Measurements from ENCODE around the gene TUBA1B. TPM values are rescaled to one million over a fixed set of nuclear protein-coding genes. Genes with fewer than 3 reads are reported as not detected.

The TUBA1B gene
- total and polyA plus RNA-seq, 2 of the 13 experiments (the other 11 are each of a cell fraction or from before 2014, with no cell fraction given) = 1,275 to 1,353 TPM

DNA sequence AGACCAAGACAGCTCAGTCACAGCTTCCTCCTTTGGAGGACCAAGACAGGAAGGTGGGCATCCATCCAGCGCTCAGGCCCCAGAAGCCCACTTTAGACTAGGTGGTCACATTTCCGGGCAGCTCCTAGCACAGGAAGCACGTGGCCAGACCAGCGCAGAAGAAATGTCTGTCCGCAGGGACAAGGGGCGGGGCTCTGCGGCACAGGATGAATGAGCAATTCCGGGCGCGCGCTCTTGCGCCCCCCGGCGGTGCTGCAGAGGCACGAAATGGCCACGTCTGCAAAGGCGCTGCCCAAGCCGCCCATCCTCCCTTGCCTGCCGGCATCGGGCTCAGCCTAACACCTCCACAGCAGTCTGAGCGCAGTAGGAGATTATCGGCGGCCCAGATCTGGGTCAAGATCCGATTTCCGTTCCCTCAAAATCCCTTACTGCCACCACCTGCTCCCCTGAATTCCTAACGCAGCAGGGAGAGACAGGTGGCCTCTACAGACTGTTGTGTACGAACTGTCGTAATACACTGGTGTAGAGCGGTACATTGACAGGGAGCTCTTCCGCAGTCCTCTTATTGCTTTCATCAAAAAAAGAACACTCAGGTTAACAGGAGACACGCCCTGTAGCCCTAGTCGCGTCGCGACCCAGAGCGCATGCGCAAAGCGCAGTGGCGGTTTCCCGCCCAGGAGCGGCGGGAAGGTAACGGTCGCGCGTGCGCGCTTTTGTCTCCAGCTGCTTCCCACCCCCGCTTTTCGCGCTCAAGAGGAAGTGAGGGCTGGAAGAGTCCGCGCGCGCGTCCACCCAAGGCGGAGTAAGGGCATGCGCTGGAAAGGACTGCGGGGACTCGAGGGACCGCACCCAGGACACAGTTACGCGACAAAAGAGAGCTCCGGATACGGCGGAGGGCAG lies 794 bp downstream of the TUBA1B start (continued):
- TF ChIP-seq CBX1 (IDR thresholded peaks at IDR 0.05; ENCODE audit: low read depth) (no peak), MED8 (CRISPR knock-in tag; IDR thresholded peaks at IDR 0.05; ENCODE audit: insufficient replicate concordance) (peak; percentile 3), REXO4 (CRISPR knock-in tag; IDR thresholded peaks at IDR 0.05; ENCODE audit: borderline replicate concordance) (no peak), HOXA5 (CRISPR knock-in tag; IDR thresholded peaks at IDR 0.05) (no peak; the same call in 1 of the 2 replicates), CHCHD3 (CRISPR knock-in tag; IDR thresholded peaks at IDR 0.05) (peak; percentile 97), ZNF616 (CRISPR knock-in tag; IDR thresholded peaks at IDR 0.05; ENCODE audit: low read depth) (0 out of 2 replicates have a peak, but pooled peaks have one; percentile 54), KDM4B (CRISPR knock-in tag; IDR thresholded peaks at IDR 0.05) (no peak), RBFOX2 (IDR thresholded peaks at IDR 0.05; ENCODE audit: low read depth, low read length) (peak; percentile 93), ZNF563 (CRISPR knock-in tag; IDR thresholded peaks at IDR 0.05) (peak; percentile 77), KLF6 (CRISPR knock-in tag; IDR thresholded peaks at IDR 0.05) (peak; percentile 90), TRIM24 (CRISPR knock-in tag; IDR thresholded peaks at IDR 0.05) (no peak), ZNF44 (CRISPR knock-in tag; IDR thresholded peaks at IDR 0.05) (no peak; the same call in 1 of the 2 replicates), ZNF607 (CRISPR knock-in tag; IDR thresholded peaks at IDR 0.05; ENCODE audit: borderline replicate concordance) (peak; percentile 69), AGO2 (optimal IDR thresholded peaks at IDR 0.05; ENCODE audit: low read depth, low read length) (peak; percentile 99), ZMYM2 (CRISPR knock-in tag; IDR thresholded peaks at IDR 0.05) (peak; percentile 28; the same call in 1 of the 2 replicates), ZEB1 (IDR thresholded peaks at IDR 0.05; ENCODE audit: insufficient replicate concordance, low read depth) (peak; percentile 4), NCOA1 (CRISPR knock-in tag; IDR thresholded peaks at IDR 0.05) (peak; percentile 71; the same call in 1 of the 2 replicates), NFYB (CRISPR knock-in tag; IDR thresholded peaks at IDR 0.05) (no peak)
- TF ChIP-seq, protein P1, sequence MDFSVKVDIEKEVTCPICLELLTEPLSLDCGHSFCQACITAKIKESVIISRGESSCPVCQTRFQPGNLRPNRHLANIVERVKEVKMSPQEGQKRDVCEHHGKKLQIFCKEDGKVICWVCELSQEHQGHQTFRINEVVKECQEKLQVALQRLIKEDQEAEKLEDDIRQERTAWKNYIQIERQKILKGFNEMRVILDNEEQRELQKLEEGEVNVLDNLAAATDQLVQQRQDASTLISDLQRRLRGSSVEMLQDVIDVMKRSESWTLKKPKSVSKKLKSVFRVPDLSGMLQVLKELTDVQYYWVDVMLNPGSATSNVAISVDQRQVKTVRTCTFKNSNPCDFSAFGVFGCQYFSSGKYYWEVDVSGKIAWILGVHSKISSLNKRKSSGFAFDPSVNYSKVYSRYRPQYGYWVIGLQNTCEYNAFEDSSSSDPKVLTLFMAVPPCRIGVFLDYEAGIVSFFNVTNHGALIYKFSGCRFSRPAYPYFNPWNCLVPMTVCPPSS (IDR thresholded peaks at IDR 0.05) = no peak
- TF ChIP-seq, protein P2, sequence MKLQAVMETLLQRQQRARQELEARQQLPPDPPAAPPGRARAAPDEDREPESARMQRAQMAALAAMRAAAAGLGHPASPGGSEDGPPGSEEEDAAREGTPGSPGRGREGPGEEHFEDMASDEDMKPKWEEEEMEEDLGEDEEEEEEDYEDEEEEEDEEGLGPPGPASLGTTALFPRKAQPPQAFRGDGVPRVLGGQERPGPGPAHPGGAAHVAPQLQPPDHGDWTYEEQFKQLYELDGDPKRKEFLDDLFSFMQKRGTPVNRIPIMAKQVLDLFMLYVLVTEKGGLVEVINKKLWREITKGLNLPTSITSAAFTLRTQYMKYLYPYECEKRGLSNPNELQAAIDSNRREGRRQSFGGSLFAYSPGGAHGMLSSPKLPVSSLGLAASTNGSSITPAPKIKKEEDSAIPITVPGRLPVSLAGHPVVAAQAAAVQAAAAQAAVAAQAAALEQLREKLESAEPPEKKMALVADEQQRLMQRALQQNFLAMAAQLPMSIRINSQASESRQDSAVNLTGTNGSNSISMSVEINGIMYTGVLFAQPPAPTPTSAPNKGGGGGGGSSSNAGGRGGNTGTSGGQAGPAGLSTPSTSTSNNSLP (IDR thresholded peaks at IDR 0.05; ENCODE audit: low read depth, low read length) = 0 out of 2 replicates have a peak, but pooled peaks have one; percentile 18
- TF ChIP-seq, protein P3, sequence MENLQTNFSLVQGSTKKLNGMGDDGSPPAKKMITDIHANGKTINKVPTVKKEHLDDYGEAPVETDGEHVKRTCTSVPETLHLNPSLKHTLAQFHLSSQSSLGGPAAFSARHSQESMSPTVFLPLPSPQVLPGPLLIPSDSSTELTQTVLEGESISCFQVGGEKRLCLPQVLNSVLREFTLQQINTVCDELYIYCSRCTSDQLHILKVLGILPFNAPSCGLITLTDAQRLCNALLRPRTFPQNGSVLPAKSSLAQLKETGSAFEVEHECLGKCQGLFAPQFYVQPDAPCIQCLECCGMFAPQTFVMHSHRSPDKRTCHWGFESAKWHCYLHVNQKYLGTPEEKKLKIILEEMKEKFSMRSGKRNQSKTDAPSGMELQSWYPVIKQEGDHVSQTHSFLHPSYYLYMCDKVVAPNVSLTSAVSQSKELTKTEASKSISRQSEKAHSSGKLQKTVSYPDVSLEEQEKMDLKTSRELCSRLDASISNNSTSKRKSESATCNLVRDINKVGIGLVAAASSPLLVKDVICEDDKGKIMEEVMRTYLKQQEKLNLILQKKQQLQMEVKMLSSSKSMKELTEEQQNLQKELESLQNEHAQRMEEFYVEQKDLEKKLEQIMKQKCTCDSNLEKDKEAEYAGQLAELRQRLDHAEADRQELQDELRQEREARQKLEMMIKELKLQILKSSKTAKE (CRISPR knock-in tag; IDR thresholded peaks at IDR 0.05; ENCODE audit: borderline replicate concordance) = peak; percentile 73
- TF ChIP-seq, protein P4, sequence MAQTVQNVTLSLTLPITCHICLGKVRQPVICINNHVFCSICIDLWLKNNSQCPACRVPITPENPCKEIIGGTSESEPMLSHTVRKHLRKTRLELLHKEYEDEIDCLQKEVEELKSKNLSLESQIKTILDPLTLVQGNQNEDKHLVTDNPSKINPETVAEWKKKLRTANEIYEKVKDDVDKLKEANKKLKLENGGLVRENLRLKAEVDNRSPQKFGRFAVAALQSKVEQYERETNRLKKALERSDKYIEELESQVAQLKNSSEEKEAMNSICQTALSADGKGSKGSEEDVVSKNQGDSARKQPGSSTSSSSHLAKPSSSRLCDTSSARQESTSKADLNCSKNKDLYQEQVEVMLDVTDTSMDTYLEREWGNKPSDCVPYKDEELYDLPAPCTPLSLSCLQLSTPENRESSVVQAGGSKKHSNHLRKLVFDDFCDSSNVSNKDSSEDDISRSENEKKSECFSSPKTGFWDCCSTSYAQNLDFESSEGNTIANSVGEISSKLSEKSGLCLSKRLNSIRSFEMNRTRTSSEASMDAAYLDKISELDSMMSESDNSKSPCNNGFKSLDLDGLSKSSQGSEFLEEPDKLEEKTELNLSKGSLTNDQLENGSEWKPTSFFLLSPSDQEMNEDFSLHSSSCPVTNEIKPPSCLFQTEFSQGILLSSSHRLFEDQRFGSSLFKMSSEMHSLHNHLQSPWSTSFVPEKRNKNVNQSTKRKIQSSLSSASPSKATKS (CRISPR knock-in tag; IDR thresholded peaks at IDR 0.05) = peak; percentile 92
